ENCODE data around the gene ABR.
"Not testable (repeated sequence)": the region's sequence is repeated elsewhere in the genome, so short reads cannot be mapped to it uniquely, and the experiment has no call there.

Gene ABR

GRCh38 chr17:1173432-1174262 is 6.1 kb downstream of the ABR start:
- DNase-seq (ENCODE audit: low spot score), result no peak

DNA sequence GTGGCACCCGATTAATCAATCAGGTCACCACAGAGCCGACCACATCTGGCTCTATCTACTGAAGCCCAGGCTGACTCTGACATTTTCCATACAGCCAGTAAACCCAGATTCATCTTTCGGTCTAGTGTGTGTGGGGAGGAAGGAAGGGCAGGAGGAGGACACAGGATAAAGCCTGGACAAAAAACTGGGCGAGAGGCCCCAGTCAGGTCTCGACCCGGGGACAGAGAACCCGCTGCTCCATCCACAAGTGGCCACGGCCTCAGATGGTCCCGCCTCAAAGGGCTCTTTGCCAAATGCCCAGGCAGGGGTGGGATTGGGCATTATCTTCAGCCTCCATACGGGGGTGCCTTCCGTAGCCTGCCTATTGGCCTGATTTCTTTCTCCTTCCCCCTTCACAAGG is 7.8 kb downstream of the ABR start:
- DNase-seq (ENCODE audit: low spot score), result no peak

DNA sequence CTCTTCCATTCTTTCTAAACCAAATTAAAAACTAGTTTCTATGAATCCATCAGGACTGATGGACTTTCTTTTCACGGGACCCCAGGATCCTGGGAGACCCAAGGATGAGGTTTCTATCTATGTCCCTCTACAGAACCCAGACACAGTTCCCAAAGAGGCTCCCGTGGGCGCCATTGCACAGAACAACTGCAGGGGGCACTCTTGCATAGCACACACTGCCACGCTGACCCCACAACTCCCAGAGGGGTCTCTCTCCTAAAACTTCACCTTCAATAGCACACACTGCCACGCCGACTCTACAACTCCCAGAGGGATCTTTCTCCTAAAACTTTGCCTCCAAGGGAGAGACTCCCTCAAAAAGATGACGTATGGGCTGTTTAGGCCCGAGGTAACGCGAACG is 9.0 kb downstream of the ABR start:
- DNase-seq (ENCODE audit: low spot score), result no peak

DNA sequence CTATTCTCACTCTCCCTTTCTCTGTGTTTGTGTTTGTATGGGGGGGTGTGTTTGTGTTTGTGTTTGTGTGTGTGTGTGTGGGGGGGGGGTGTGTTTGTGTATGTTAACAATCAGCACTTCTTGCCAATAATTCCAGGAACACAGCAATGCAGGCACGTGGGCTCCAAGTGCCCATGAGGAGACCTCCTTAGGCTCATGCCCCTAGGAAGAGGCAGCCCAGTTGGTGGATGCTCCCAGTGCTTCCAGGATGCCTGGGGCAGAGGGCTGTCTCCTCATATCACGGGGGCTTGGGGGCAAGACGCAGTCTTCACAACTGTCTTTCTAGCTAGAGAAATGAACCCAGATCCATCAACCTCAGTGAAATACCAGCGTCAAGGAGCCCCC is 9.9 kb downstream of the ABR start:
- no peak for DNase-seq (ENCODE audit: low spot score)

DNA sequence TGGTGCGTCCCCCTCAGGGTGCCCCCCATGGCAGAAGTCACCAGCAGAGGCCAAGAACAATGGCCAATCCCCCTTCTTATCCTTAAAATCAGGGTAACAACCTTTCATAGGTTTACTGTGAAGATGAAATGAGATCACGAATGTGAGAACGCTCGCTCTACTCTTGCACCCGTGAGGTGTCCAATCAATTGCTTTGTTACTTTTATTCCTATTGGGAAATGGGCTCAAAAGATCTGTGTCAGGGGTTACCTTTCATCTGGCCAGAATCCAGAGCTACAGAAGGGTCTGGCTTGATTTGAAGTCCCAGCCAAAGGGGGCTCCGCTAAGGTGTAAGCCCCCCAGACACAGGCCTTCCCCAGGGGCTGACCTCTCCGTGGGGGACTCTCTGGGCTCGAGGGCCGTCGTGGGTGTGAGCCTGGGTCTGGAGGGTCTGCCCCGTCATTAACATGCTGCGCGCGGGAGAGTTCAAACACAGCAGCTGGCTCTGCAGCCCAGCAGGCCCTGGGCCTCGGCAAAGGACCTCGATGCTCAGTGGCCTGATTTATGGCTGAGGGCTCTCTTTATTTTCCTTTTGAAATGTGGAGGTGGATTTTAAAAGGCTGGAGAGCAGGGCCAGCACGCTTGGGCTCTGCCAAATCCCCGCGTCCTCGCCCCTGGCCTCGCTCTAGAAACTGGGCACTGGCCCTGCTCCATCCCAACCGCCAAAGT is 10.4 kb downstream of the ABR start:
- DNase-seq (ENCODE audit: low spot score), result no peak

DNA sequence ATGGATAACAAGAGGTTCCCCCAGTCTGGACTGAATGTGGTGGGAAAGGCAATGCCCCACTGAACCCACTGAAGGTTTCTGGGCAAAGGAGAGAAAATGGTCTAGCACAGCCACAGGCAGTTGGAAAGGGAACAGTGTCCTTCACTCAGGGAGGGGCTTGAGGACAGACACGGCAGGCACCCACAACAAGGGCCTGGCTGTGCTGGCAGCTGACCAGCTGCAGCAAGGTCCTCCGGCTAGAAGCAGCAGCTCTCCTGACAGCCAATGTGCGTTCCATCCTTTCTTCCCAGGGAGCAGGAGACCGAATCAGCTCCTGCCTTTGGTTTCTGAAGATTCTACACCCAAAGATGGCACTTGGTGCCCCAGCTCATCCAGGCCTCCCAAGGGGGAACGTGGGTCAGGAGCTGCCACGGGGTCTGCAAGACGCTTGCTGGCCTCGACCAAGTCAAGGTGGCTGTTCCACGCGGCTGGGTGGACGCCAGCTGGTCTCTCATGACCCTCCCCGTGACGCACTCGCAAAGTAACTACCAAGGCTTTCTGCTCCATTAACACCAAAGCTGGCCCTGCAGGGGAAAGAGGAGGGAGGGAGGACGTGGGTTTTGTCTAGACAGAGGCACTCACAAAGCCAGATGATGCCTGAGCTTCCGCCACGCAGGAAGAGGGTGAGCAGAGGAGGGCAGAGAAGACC is 11.1 kb downstream of the ABR start:
- DNase-seq (ENCODE audit: low spot score), result no peak

GRCh38 chr17:1166276-1166675 is 13.5 kb downstream of the ABR start:
- no peak for DNase-seq (ENCODE audit: low spot score)

DNA sequence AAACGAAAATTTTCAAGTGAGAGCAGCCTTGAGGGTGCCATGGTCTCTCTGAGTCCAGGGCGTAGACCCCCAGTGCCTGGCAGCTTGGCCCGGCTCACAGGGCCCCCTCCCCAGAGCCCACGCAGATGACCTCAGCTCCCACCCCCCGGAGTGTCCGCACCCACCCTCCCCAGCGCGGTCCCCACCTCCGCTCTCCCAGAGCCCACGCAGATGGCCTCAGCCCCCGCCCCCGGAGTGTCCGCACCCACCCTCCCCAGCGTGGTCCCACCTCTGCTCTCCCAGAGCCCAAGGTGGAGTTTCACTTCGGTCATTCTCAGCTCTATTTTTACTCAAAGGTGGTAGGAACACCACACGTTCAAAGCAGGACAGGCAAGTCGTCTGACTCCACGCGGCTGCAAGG is 13.9 kb downstream of the ABR start:
- DNase-seq (ENCODE audit: low spot score), result no peak

- no peak for DNase-seq (ENCODE audit: low spot score)
These were observed 14.7 kb downstream of the ABR start for GRCh38 chr17:1164935-1165556.

- no peak for DNase-seq (ENCODE audit: low spot score)
These were observed 17.5 kb downstream of the ABR start for GRCh38 chr17:1162116-1162855.

- DNase-seq (ENCODE audit: low spot score), result no peak
These were observed 19.0 kb downstream of the ABR start for GRCh38 chr17:1160591-1161390.

- no peak for DNase-seq (ENCODE audit: low spot score)
These were observed 20.2 kb downstream of the ABR start for GRCh38 chr17:1159431-1160180.

DNA sequence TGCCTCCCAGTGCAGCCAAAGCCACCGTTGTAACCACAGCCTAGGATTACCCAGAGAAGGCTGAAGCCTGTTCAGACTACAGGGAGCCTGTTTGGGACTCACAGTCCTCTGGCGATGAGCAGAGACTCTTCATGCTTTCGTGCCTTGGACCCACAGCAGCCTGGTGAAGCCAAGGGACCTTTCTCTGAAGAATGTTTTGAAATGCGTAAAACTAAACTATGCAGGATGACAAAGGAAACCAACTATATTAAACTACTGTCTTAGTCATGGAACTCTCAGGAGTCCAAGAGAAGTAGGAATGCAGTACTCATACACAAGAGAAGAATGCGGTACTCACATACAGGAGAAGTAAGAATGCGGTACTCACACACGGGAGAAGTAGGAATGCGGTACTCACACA is 20.9 kb downstream of the ABR start:
- DNase-seq (ENCODE audit: low spot score), result no peak

DNA sequence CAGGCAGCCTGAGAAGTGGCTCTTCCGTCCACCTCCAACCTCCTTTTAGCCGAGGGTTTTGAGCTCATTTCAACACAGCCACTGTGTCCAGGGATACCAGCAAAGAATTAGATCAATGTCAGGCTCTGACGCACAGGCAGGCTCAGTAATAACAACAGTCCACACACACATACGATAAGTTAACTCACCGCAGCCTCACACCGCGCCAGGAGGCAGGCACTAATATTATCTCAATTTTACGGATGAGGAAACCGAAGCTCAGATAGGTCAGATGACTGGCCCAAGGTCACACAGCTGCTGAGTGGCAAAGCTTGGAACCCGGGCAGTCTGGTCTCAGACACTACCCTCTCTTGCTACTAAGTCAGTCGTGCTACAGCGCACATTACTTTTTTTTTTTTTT is 22.9 kb downstream of the ABR start:
- DNase-seq (ENCODE audit: low spot score), result no peak

DNA sequence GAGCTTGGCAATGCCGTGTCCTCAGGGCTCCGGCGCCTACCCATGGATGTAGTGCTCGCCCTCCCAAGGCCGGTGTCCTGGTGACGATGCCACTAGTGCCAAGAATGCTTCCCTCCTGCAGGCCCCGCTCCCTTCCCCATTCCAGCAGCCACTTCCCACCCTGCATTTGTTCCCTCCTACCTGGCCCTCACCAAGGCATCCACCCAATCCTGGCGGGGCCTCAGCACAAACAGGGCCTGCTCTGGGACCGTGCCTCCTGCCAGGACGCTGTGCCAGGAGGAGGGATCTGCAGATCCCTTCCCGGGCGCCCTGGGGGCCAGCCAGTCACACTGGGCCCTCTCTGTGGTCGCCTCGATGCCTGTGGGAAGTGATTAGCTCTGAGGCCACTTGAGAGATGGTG is 25.1 kb downstream of the ABR start:
- no peak for DNase-seq (ENCODE audit: low spot score)

DNA sequence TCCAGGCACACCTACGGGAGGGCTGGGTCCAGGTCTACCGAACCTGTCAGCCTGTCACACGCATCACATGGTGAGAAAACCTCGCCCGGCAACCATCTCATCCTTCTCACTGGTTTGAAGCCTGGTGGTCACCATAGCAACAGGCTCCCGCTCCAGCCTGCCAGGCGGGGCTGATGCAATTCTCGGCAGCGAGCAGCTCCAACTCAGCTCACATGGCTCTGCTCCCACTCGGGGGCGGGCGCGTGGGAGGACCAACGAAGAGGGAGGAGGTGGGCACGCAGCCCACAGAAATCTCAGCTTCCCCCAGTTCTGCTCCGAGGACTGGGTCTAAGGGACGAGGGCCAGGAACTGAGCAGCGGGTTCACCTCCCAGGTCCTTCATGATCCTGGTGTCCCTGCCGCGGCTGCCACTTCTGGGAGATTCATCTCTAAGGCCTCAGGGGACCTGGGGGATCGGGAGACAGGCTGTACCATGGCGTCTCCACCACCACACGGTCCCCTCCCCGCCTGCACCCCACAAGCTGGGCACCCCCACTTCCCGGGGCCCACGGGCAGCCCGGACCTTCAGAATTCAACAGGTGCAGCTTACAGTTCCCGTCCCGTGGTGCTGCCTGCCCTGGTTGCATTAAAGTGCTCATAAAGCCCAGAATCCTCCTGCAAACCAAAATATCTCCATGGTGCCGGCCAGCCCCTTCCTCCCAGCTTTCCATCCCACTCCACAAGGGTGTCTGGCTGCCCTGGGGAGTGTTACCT is 25.8 kb downstream of the ABR start:
- no peak for DNase-seq (ENCODE audit: low spot score)

DNA sequence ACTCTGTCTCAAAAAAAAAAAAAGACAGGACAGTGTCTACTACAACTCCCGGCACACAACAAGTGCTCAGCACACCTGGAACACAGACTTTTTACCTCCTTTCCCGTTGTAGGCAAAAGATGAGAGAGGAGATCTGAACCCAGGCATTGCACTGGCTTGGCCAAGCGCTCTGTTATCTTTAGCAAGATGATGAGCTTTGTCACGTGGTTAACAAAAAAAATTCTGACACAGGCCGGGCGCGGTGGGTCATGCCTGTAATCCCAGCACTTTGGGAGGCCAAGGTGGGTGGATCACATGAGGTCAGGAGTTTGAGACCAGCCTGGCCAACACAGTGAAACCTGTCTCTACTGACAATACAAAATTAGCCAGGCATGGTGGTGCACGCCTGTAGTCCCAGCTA is 27.2 kb downstream of the ABR start:
- not testable (repeated sequence) for DNase-seq (ENCODE audit: low spot score)

DNA sequence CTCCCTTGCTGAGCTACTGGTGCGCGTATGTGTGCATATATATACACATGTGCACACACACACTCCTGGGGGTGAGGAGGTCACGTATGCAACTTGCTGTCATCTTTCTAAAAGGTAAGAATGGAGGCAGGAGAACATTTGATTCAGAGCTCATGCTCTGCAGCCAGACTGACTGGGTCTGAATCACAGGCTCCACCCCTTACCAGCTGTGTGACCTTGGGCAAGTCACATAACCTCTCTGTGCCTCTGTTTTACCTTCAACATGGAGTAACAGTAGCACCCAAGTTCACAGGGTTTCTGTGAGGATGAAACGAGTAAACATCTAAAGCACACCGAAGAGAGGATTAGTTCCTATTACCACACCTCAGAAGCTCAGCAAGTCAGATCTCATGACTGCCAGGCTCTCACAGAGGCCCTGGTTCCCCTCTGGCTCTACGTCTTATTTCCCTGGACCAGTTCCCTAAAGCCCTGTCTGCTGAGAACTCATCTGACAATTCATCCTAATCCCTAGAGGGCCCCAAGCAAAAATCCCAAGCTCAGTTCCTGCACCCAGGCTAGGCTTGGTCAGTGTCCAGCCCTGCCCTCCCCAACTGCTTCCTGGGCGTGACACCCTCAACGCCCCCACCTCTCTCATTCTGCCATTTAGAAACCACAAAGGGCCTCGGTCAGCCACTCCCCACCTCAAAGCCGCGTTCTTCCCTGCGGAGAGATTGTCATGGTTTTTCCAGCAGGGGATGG is 28.7 kb downstream of the ABR start:
- no peak for DNase-seq (ENCODE audit: low spot score)

DNA sequence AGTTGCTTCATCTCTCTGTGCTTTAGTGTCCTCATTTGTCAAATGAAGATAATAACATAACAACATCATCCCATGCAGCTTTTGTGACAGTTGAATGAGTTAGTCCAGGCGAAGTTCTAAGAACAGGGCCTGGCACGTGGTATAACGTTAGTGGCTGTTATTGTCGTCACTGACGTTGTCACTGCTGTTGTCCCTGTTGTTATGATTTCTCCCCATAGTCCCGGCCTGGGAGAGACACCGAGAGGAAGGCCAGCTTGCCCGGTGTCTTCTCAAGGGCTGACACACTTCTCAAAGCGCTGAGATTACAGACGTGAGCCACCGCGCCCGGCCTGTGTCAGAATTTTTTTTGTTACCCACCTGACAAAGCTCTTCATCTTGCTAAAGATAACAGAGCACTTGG is 29.9 kb downstream of the ABR start:
- no peak for DNase-seq (ENCODE audit: low spot score)

Data from left forelimb (tissue), 1 donor.